ENCODE results near the gene FKTN. TPM values are rescaled to one million over a fixed set of nuclear protein-coding genes. Genes with fewer than 3 reads are reported as not detected.
A peak's percentile ranks its signal among the peaks of the same experiment; 100 is the strongest.

The FKTN gene
- total and polyA plus RNA-seq, 9 of the 15 experiments (the other 6 are each of a cell fraction or from before 2014, with no cell fraction given) = 5.4 to 16.3 (median 10.4) TPM

GRCh38 chr9:105656131-105656921 is 98.4 kb downstream of the FKTN start (continued):
- no peak for TF ChIP-seq ZKSCAN1 (IDR thresholded peaks at IDR 0.05; ENCODE audit: low read depth, low read length)
- no peak for TF ChIP-seq ZBTB11 (CRISPR knock-in tag; IDR thresholded peaks at IDR 0.05)
- TF ChIP-seq BRF1 (IDR thresholded peaks at IDR 0.05; ENCODE audit: borderline replicate concordance, extremely low read depth, insufficient read length) = no peak
- TF ChIP-seq NR1H2 (CRISPR knock-in tag; IDR thresholded peaks at IDR 0.05) = 0 out of 2 replicates have a peak, but pooled peaks have one; percentile 32
- TF ChIP-seq GATAD2B (IDR thresholded peaks at IDR 0.05; ENCODE audit: borderline replicate concordance) = peak; percentile 67
- TF ChIP-seq SOX6 (IDR thresholded peaks at IDR 0.05) = peak; percentile 54; the same call in 1 of the 2 replicates
- peak; percentile 88 for TF ChIP-seq POLR2G (IDR thresholded peaks at IDR 0.05; ENCODE audit: low read depth, low read length)
- TF ChIP-seq YY1 (IDR thresholded peaks at IDR 0.05; ENCODE audit: borderline replicate concordance in 1 of 3, control insufficient read depth in 1 of 3, extremely low read depth in 1 of 3, insufficient read depth in 3 of 3, insufficient read length in 1 of 3, insufficient replicate concordance in 2 of 3, low read depth in 1 of 3, low read length in 2 of 3) = peak in 1 of 3 experiments; percentile 31
- peak; percentile 46 for TF ChIP-seq KDM5B (IDR thresholded peaks at IDR 0.05; ENCODE audit: insufficient replicate concordance, low read depth, low read length)
- no peak for TF ChIP-seq ZNF609 (CRISPR knock-in tag; IDR thresholded peaks at IDR 0.05; ENCODE audit: borderline replicate concordance)
- no peak for TF ChIP-seq EP400 (IDR thresholded peaks at IDR 0.05)
- peak; percentile 63; the same call in 1 of the 2 replicates for TF ChIP-seq SAFB (IDR thresholded peaks at IDR 0.05; ENCODE audit: borderline replicate concordance, low read depth, low read length)
- TF ChIP-seq UBTF (IDR thresholded peaks at IDR 0.05; ENCODE audit: borderline replicate concordance in 1 of 2, low read depth in 2 of 2, low read length in 2 of 2) = peak in 1 of 2 experiments; percentile 63; a peak in 1 of 4 replicates
